HUDEP-2 (cell line): ENCODE measurements around the gene PPP3CA.

Experiments used
- DNase-seq, 76 experiments: peaks; one replicate each; lab custom pipeline; 2025; ENCODE audit not compliant: unreplicated experiment in 76 of 76; lab: John Stamatoyannopoulos, UW

PPP3CA gene

GRCh38 chr4:101221294-101221693 lies 126.0 kb downstream of the PPP3CA start:
- DNase-seq: no peak

- DNase-seq: no peak
These were observed 128.4 kb downstream of the PPP3CA start for GRCh38 chr4:101218894-101219293.

DNA sequence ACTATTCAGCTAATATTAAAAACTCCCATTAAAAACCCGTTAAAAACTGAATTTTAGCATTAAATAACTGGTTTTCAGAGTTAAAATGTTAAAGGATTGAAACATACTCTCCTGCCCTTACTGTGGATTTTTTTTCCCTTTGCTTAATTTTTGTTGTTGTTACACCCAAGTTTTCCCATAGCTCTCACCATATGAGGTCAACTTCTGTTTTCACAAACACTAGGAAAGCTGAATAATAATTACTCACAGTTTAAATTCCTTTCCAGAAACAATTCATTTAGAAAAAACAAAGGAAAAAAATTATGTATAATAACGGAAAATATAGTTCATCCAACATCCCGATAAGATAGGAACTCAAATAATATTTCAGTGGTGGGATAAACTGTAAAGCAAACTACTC lies 129.0 kb downstream of the PPP3CA start:
- no peak for DNase-seq

DNA sequence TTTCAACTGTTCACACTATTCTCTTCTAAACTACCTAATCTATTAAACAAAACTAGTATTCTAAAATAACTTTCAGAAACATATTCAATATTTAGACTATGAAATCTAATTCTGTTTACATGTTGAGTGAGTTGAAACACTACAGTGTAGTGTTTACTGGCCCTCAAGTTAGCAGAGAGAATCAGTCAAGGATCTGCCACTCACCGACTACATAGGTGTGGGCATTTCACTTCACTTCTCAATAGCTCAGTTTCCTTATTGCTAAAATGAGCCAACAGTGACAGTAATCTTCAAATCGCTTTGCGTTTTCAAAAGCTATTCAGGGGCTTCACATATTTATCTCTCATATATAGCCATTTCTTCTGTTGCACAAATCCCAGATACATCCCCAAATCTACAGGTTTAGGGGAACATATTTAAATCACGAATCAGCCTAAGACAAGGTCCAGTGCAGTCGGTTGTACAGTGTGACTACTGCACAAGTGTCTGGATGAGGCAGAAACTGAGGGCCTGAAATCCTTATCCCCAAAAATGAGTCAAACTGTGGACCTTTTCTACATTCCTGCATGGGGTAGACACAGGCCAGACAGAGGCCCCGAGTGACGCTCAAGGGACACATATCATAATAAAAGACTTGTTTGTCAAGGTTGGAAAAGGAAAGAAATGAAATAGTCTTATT lies 129.8 kb downstream of the PPP3CA start:
- DNase-seq: no peak

- DNase-seq: no peak
These were observed 136.2 kb downstream of the PPP3CA start for GRCh38 chr4:101211146-101211553.

DNA sequence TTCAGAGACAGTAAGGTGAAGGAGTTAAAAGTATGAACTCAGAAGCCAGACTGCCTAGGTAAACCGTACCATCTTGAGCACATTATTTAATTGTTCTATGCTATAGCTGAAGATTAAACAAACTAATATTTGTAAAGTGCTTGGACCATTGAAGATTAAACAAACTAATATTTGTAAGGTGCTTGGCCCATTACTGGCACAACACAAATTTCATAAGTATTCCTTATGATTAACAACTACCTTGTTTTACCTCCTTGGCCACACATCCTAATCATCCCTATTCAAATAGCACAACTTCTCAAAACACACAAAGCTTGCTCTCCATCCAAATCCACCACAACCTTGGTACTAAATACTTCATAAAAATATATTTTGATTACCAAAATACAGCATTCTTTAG lies 137.0 kb downstream of the PPP3CA start:
- DNase-seq: no peak

DNA sequence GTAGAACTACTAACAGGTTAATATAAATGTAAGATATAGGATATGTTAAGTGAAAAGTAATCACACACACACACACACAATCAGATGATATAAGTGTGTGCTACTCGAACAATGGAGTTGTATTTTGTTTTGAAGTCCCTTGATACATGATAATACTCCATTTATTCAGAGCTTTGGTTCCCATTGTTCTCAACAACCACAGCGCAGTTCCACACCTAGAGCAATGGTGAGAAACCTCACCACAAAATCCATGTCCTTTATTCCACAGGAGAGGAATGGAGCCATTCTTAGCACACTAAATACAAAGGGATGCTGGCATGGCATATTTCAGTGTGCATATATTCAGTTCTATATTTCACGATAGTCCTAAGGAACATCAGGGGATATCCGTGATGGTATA lies 139.2 kb downstream of the PPP3CA start:
- no peak for DNase-seq

DNA sequence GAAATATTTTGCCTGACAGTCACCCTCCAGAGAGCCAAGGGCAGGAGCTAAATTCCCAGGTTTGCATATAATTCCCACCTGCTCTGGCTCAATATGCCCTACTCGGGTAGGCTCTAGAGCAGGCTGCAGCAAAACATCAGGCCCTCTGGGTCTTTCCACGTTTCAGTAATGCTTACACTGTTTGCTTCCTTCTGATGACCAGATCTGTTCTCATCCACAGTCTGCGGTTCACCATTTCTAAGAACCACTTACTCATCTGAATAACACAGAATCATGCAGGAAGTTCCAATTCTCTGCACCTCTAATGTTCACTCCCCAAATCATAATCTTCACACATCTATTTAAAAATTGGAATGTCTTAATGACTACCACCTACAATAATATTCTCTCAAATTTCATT lies 141.4 kb downstream of the PPP3CA start:
- DNase-seq: peak in 40 of 76 experiments; percentile 1 to 74 (median 20)

GRCh38 chr4:101201421-101201820 lies 145.9 kb downstream of the PPP3CA start:
- no peak for DNase-seq

GRCh38 chr4:101200561-101200960 lies 146.8 kb downstream of the PPP3CA start:
- DNase-seq: peak in 1 of 76 experiments; percentile 14

DNA sequence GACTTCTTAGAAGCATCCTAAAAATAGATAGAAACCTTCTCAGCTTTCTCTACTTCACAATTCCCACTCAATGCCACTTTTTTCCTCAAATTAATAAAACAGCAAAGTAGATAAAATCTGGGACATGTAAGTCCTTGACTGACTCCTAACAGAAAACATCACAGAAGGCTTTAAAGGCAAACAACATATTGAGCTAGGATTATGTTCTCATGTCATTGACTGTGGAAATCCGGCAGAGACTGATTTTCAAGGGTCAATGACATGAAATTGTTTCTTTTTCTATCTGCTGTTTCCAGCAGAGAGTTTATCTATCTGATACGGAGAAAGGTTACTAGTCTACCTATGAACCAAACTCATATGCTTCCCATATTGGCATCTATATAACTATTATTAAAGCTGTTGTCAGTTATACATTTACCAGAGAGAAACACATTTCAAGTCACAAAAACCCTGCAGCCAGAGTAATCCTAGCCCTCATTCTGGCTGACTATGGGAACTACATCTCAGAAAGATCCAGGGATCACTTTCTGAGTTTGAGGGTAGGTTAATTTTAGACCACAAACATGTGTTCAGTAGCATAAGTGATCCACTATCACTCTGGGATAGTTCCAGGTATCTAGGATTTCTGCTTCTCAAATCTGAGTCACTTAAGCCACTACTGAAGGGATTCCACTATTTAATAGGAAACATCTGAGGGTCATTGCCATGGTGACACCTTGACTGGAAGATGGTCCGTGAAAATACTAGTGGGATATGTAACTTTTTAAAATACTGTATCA lies 147.6 kb downstream of the PPP3CA start:
- no peak for DNase-seq

GRCh38 chr4:101198682-101199339 lies 148.5 kb downstream of the PPP3CA start:
- DNase-seq: no peak

GRCh38 chr4:101197350-101197749 lies 150.0 kb downstream of the PPP3CA start:
- no peak for DNase-seq

- DNase-seq: no peak
These were observed 155.1 kb downstream of the PPP3CA start for GRCh38 chr4:101192244-101192643.

DNA sequence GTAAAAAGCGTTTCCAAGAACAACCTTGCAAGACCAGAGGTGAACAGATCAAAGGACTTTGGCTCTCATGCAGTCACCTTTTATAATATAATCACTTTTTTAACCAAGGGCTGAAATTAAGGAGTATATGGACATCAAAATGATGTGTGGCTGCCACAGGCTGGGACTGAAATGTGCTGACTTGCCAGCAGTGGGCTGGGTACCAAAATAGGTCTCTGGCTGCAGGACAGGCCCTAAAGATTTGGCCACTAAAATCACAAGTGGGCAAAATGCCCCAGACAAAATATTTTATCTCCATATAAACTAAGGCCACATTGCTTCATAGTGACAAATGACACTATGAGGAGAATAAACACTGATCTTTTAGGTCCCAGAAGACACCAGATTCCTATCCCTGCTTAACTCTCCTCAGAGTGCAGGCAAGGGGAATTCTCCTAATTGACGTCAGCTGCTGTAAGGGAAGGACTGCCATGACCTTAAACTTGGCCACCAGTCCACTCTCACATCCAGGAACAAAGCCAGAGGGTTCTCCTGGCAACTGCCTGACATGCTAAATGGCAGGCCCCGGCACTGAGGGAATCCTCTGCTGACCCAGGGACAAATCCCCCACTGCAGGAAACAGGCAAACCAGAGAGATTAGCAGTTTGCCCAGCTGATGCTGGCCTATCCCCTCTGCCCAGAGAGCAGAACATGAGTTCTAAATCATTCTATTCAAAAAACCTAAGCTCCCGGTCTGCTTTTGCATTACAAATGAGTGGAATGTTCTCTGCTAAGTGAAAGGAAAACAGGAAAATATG lies 155.8 kb downstream of the PPP3CA start:
- DNase-seq: peak in 2 of 76 experiments; percentile 2

DNA sequence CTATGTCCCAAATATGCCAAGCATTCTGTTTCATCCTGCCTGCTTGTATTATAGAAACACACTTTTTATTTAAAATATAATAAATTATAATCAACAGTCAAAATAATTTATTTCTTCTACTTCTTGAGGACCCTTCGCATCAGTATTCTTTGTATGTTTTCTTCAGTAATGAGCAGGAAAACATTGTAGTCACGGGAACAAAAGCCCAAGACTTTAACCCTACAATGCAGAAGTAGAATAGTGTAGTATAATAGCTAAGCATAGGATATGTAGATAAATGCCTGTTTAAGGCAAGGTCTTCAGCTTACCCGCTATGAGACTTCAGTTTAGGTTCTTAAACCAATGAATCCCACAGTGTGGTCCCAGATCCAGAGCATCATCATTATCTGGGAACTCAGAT lies 156.6 kb downstream of the PPP3CA start:
- DNase-seq: no peak

GRCh38 chr4:101188906-101189305 lies 158.4 kb downstream of the PPP3CA start:
- DNase-seq: no peak

DNA sequence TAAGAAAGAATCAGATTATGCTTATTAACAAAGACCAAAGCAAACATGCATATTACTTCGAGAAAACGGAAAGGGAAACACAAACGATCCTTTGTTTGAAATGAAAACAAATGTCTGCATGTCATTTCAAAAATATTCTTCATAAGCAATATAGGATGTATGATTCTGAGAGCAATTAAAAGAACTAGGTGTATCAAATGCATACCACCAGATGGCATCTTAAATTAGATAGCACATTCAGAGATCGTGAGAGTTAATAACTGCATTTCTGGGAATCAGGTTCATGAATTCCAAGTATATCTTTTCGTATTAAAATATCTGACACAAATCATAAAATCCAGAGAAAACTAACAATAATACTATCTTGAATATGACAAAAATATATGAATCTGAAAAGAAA lies 159.5 kb downstream of the PPP3CA start:
- peak in 2 of 76 experiments; percentile 9 to 16 for DNase-seq

- no peak for DNase-seq
These were observed 160.7 kb downstream of the PPP3CA start for GRCh38 chr4:101186567-101187184.

- no peak for DNase-seq
These were observed 162.7 kb downstream of the PPP3CA start for GRCh38 chr4:101184668-101185067.
